ENCODE measurements around the gene ELFN1. TPM values are rescaled to one million over a fixed set of nuclear protein-coding genes. Genes with fewer than 3 reads are reported as not detected.

Gene ELFN1
- total and polyA plus RNA-seq, 10 of the 15 experiments (the other 5 are each of a cell fraction or from before 2014, with no cell fraction given): 0.04 TPM; not detected in 9

- TF ChIP-seq CUX1 (IDR thresholded peaks at IDR 0.05; ENCODE audit: insufficient replicate concordance, low read depth, low read length) (no peak), PBX3 (IDR thresholded peaks at IDR 0.05; ENCODE audit: insufficient replicate concordance, low read depth, low read length) (no peak), STAT3 (IDR thresholded peaks at IDR 0.05; ENCODE audit: low read depth, low read length) (no peak), HCFC1 (IDR thresholded peaks at IDR 0.05; ENCODE audit: low read length) (no peak), TCF7 (IDR thresholded peaks at IDR 0.05; ENCODE audit: borderline replicate concordance) (no peak), PAX8 (IDR thresholded peaks at IDR 0.05) (no peak), KAT2A (conservative IDR thresholded peaks at IDR 0.05; ENCODE audit: control insufficient read depth, low read depth, low read length) (no peak), SMAD5 (IDR thresholded peaks at IDR 0.05; ENCODE audit: low read depth) (no peak), BACH1 (IDR thresholded peaks at IDR 0.05; ENCODE audit: borderline replicate concordance) (no peak), WRNIP1 (IDR thresholded peaks at IDR 0.05; ENCODE audit: borderline replicate concordance, low read depth, low read length) (no peak), KLF5 (IDR thresholded peaks at IDR 0.05; ENCODE audit: partially characterized antibody) (no peak), POLR2AphosphoS2 (IDR thresholded peaks at IDR 0.05; ENCODE audit: low read depth, low read length) (no peak)
These were observed 117.2 kb downstream of the ELFN1 start (continued) for GRCh38 chr7:1787241-1787640.

Measured in GM12878 (cell line).